ENCODE results near the gene PARP15. TPM values are rescaled to one million over a fixed set of nuclear protein-coding genes. Genes with fewer than 3 reads are reported as not detected.

PARP15 gene
- total and polyA plus RNA-seq, 12 donors = 0.12 to 4.3 (median 1.3) TPM

DNA sequence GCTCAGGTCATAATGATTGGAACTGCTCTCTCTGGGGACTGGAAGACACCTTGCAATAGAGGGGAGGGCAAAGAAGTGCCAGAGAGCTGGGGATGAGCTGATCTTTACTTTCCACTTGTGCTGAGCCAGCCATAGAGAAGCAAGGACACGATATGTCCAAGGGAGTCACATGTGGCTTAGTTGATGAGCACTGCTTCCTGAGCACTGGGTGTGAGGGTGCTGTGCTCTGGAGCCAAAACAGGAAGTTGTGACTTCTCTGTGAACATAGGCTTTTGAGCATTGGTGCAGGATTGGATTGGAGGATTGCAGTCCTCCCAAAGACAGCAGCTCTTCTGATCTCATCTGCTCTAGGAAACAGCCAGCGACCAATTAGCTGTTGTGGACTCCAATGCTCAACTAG is 109.8 kb downstream of the PARP15 start:
- Histone ChIP-seq H3K27ac (no peak overlapping the region), H3K9me3 (replicated peaks in 1 of 3) (no peaks in the 10 kb centered on the region), H3K4me3 (no peak overlapping the region), H3K27me3 (no peaks in the 10 kb centered on the region), H3K4me1 (replicated peaks in 1 of 2) (peaks cover 9 to 20% of the 10 kb centered on the region in 2 donors), H3K36me3 (replicated peaks in 1 of 2) (peaks cover 0 to 4% of the 10 kb centered on the region in 2 donors)
- 90 to 95% (median 93%) methylated on average over 2 of the region's 2 CpGs for WGBS, 4 donors
- intact Hi-C loops (cut with DNase I) = loop anchor here (10.0 kb wide), 2 partner anchors 232 to 302 kb away; partner anchors contain the start of genes FAM162A (in 1 of the 2) and MIX23 (in 1 of the 2)
- DNase-seq = no peak
- TF ChIP-seq POLR2A (IDR thresholded peaks at IDR 0.05) = no peak
- TF ChIP-seq, protein P1, sequence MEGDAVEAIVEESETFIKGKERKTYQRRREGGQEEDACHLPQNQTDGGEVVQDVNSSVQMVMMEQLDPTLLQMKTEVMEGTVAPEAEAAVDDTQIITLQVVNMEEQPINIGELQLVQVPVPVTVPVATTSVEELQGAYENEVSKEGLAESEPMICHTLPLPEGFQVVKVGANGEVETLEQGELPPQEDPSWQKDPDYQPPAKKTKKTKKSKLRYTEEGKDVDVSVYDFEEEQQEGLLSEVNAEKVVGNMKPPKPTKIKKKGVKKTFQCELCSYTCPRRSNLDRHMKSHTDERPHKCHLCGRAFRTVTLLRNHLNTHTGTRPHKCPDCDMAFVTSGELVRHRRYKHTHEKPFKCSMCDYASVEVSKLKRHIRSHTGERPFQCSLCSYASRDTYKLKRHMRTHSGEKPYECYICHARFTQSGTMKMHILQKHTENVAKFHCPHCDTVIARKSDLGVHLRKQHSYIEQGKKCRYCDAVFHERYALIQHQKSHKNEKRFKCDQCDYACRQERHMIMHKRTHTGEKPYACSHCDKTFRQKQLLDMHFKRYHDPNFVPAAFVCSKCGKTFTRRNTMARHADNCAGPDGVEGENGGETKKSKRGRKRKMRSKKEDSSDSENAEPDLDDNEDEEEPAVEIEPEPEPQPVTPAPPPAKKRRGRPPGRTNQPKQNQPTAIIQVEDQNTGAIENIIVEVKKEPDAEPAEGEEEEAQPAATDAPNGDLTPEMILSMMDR (IDR thresholded peaks at IDR 0.05) = no peak

Other genes starting within 250 kb of the PARP15 start
- gene MIX23, start 194.4 kb upstream of the PARP15 start, total RNA-seq = 10 to 100 TPM; 10.6 to 85.1 (median 34.6) TPM
- 100 to 1,000 TPM in 1 of 3 donors, 10 to 100 TPM in 2; 49.8 to 118 (median 57.4) TPM for gene MIX23, start 194.4 kb upstream of the PARP15 start, polyA plus RNA-seq
- gene FAM162A, start 193.5 kb upstream of the PARP15 start, total RNA-seq = 100 to 1,000 TPM in 2 of 9 donors, 10 to 100 TPM in 7; 36.2 to 158 (median 71.5) TPM
- gene FAM162A, start 193.5 kb upstream of the PARP15 start, polyA plus RNA-seq = 100 to 1,000 TPM in 2 of 3 donors, 10 to 100 TPM in 1; 96.0 to 287 (median 269) TPM
- 10 to 100 TPM in 1 of 9 donors, 1 to 10 TPM in 8; 3.6 to 10.3 (median 7.0) TPM for gene WDR5B, start 161.6 kb upstream of the PARP15 start, total RNA-seq
- gene WDR5B, start 161.6 kb upstream of the PARP15 start, polyA plus RNA-seq = 1 to 10 TPM; 3.0 to 7.9 (median 3.3) TPM
- 100 to 1,000 TPM in 1 of 9 donors, 10 to 100 TPM in 8; 29.3 to 164 (median 53.4) TPM for gene KPNA1, start 62.7 kb upstream of the PARP15 start, total RNA-seq
- gene KPNA1, start 62.7 kb upstream of the PARP15 start, polyA plus RNA-seq = 100 to 1,000 TPM in 1 of 3 donors, 10 to 100 TPM in 2; 12.1 to 123 (median 14.7) TPM
- 10 to 100 TPM; 20.8 to 65.9 (median 42.6) TPM for gene PARP9, start 13.3 kb upstream of the PARP15 start, total RNA-seq
- gene PARP9, start 13.3 kb upstream of the PARP15 start, polyA plus RNA-seq = 10 to 100 TPM; 29.5 to 70.5 (median 32.3) TPM
- 10 to 100 TPM; 11.4 to 46.6 (median 30.6) TPM for gene DTX3L, start 13.3 kb upstream of the PARP15 start, total RNA-seq
- 10 to 100 TPM in 1 of 3 donors, 1 to 10 TPM in 2; 6.0 to 25.4 (median 8.0) TPM for gene DTX3L, start 13.3 kb upstream of the PARP15 start, polyA plus RNA-seq
- gene PARP14, start 103.2 kb downstream of the PARP15 start, total RNA-seq = 10 to 100 TPM; 30.8 to 90.2 (median 46.5) TPM
- gene PARP14, start 103.2 kb downstream of the PARP15 start, polyA plus RNA-seq = 10 to 100 TPM; 17.4 to 24.1 (median 17.6) TPM
- 10 to 100 TPM in 5 of 9 donors, 1 to 10 TPM in 4; 3.9 to 14.8 (median 10.3) TPM for gene HSPBAP1, start 216.2 kb downstream of the PARP15 start, total RNA-seq
- 10 to 100 TPM in 2 of 3 donors, 1 to 10 TPM in 1; 8.2 to 40.2 (median 30.2) TPM for gene HSPBAP1, start 216.2 kb downstream of the PARP15 start, polyA plus RNA-seq
- 10 to 100 TPM; 11.7 to 40.8 (median 21.7) TPM for gene SLC49A4, start 217.4 kb downstream of the PARP15 start, total RNA-seq
- 10 to 100 TPM in 1 of 3 donors, 1 to 10 TPM in 2; 2.2 to 16.3 (median 4.9) TPM for gene SLC49A4, start 217.4 kb downstream of the PARP15 start, polyA plus RNA-seq

All from adrenal gland (tissue), 12 donors.